ENCODE data around the gene UBE2B. TPM values are rescaled to one million over a fixed set of nuclear protein-coding genes. Genes with fewer than 3 reads are reported as not detected.

UBE2B gene
- polyA plus RNA-seq, 1 donor from 2014 or later = 128 TPM

- H4K20me1 ChIP-seq (ENCODE audit: insufficient read depth) = no peaks in the 10 kb centered on the region
- no peaks in the 10 kb centered on the region for H3K27me3 ChIP-seq (ENCODE audit: insufficient read depth, low read depth, low read length)
- H3K9me3 ChIP-seq (ENCODE audit: low read length) = no peaks in the 10 kb centered on the region
- no peak overlapping the region for H3K9ac ChIP-seq (ENCODE audit: low read length)
- H3K36me3 ChIP-seq (ENCODE audit: insufficient read depth, low read length) = no peaks in the 10 kb centered on the region
- no peaks in the 10 kb centered on the region for H3F3A ChIP-seq (ENCODE audit: insufficient read depth, low read length, poor library complexity, severe bottlenecking)
- no peaks in the 10 kb centered on the region for H3K9me2 ChIP-seq (ENCODE audit: insufficient read depth, low read length)
- H3K4me3 ChIP-seq (ENCODE audit: low read length) = no peak overlapping the region
- no peak for TF ChIP-seq MXI1 (conservative IDR thresholded peaks at IDR 0.05; ENCODE audit: poor library complexity, severe bottlenecking)
- TF ChIP-seq POLR2AphosphoS5 (IDR thresholded peaks at IDR 0.05) = no peak
- no peak for TF ChIP-seq EP300 (conservative IDR thresholded peaks at IDR 0.05; ENCODE audit: poor library complexity, severe bottlenecking)
- TF ChIP-seq RAD21 (conservative IDR thresholded peaks at IDR 0.05) = no peak
- TF ChIP-seq REST (IDR thresholded peaks at IDR 0.05; ENCODE audit: borderline replicate concordance) = no peak
- no peak for TF ChIP-seq EZH2 (IDR thresholded peaks at IDR 0.05; ENCODE audit: borderline replicate concordance, insufficient read depth, low read length, poor library complexity, severe bottlenecking)
- no peak for TF ChIP-seq CTCF (IDR thresholded peaks at IDR 0.05; ENCODE audit: poor library complexity, severe bottlenecking)
- no peak for TF ChIP-seq SMC3 (conservative IDR thresholded peaks at IDR 0.05; ENCODE audit: poor library complexity)
- TF ChIP-seq TAF1 (IDR thresholded peaks at IDR 0.05; ENCODE audit: low read depth) = no peak
- H3K27ac ChIP-seq (ENCODE audit: low read length) = no peak overlapping the region
- no peak overlapping the region for H2AFZ ChIP-seq (ENCODE audit: low read depth, low read length)
- no peaks in the 10 kb centered on the region for H3K79me2 ChIP-seq (replicated peaks; ENCODE audit: insufficient read depth, low read length)
- no peak overlapping the region for H3K4me2 ChIP-seq (ENCODE audit: low read length)
These were observed 25.4 kb upstream of the UBE2B start for GRCh38 chr5:134345996-134346395.

- Histone ChIP-seq H2AFZ (ENCODE audit: low read depth, low read length) (no peak overlapping the region), H3K36me3 (ENCODE audit: insufficient read depth, low read length) (no peaks in the 10 kb centered on the region), H3K4me2 (ENCODE audit: low read length) (no peak overlapping the region), H3K27me3 (ENCODE audit: insufficient read depth, low read depth, low read length) (no peaks in the 10 kb centered on the region), H3K9ac (ENCODE audit: low read length) (no peak overlapping the region), H3K27ac (ENCODE audit: low read length) (no peak overlapping the region), H4K20me1 (ENCODE audit: insufficient read depth) (no peaks in the 10 kb centered on the region), H3K79me2 (replicated peaks; ENCODE audit: insufficient read depth, low read length) (no peaks in the 10 kb centered on the region), H3F3A (ENCODE audit: insufficient read depth, low read length, poor library complexity, severe bottlenecking) (no peaks in the 10 kb centered on the region), H3K9me3 (ENCODE audit: low read length) (no peaks in the 10 kb centered on the region), H3K4me3 (ENCODE audit: low read length) (no peak overlapping the region), H3K9me2 (ENCODE audit: insufficient read depth, low read length) (no peaks in the 10 kb centered on the region)
- no peak for TF ChIP-seq RAD21 (conservative IDR thresholded peaks at IDR 0.05)
- TF ChIP-seq EP300 (conservative IDR thresholded peaks at IDR 0.05; ENCODE audit: poor library complexity, severe bottlenecking) = no peak
- no peak for TF ChIP-seq POLR2AphosphoS5 (IDR thresholded peaks at IDR 0.05)
- no peak for TF ChIP-seq CTCF (IDR thresholded peaks at IDR 0.05; ENCODE audit: poor library complexity, severe bottlenecking)
- TF ChIP-seq REST (IDR thresholded peaks at IDR 0.05; ENCODE audit: borderline replicate concordance) = no peak
- no peak for TF ChIP-seq SMC3 (conservative IDR thresholded peaks at IDR 0.05; ENCODE audit: poor library complexity)
- TF ChIP-seq MXI1 (conservative IDR thresholded peaks at IDR 0.05; ENCODE audit: poor library complexity, severe bottlenecking) = no peak
- TF ChIP-seq TAF1 (IDR thresholded peaks at IDR 0.05; ENCODE audit: low read depth) = no peak
- no peak for TF ChIP-seq EZH2 (IDR thresholded peaks at IDR 0.05; ENCODE audit: borderline replicate concordance, insufficient read depth, low read length, poor library complexity, severe bottlenecking)
These were observed 21.9 kb upstream of the UBE2B start for GRCh38 chr5:134349463-134349862.
